HepG2 (cell line): ENCODE measurements around the gene RECQL5. TPM values are rescaled to one million over a fixed set of nuclear protein-coding genes. Genes with fewer than 3 reads are reported as not detected.

Experiments used
- AHR ChIP-seq: IDR thresholded peaks from 2 replicates; pipeline ENCODE4 v1.6.1; 2018; ENCODE audit warnings: missing genetic modification reagents, missing compliant biosample characterization
- CSRNP1 ChIP-seq: sonication (generic); formaldehyde crosslinking; IDR thresholded peaks from 2 replicates; pipeline ENCODE4 v1.8.1; 2023; ENCODE audit warnings: mild to moderate bottlenecking, missing genetic modification reagents
- DMAP1 ChIP-seq: IDR thresholded peaks from 2 replicates; pipeline ENCODE4 v1.6.1; 2016
- EHMT2 ChIP-seq: fragments of 200-600 bp; sonication (generic); IDR thresholded peaks from 2 replicates; pipeline ENCODE4 v1.7.0; 2017; ENCODE audit warnings: antibody characterized with exemption, low read depth, low read length, borderline replicate concordance
- IRF1 ChIP-seq: sonication (generic); formaldehyde crosslinking; IDR thresholded peaks from 2 replicates; pipeline ENCODE4 v1.4.0; 2020; ENCODE audit warnings: low read depth, mild to moderate bottlenecking, missing genetic modification reagents
- KMT2B ChIP-seq: IDR thresholded peaks from 2 replicates; pipeline ENCODE4 v1.6.1; 2016; ENCODE audit warnings: missing genetic modification reagents, missing compliant biosample characterization
- MATR3 ChIP-seq: sonication (generic); formaldehyde crosslinking; IDR thresholded peaks from 2 replicates; pipeline ENCODE4 v1.4.0; 2020; ENCODE audit warnings: missing genetic modification reagents
- NPAS2 ChIP-seq: sonication (generic); formaldehyde crosslinking; IDR thresholded peaks from 2 replicates; pipeline ENCODE4 v1.8.0; 2022; ENCODE audit warnings: mild to moderate bottlenecking, missing genetic modification reagents, borderline replicate concordance
- NR2C2 ChIP-seq: sonication (generic); formaldehyde crosslinking; IDR thresholded peaks from 2 replicates; pipeline ENCODE4 v1.4.0; 2020; ENCODE audit warnings: missing genetic modification reagents, mild to moderate bottlenecking, moderate library complexity, borderline replicate concordance
- SIX1 ChIP-seq: sonication (generic); formaldehyde crosslinking; IDR thresholded peaks from 2 replicates; pipeline ENCODE4 v1.4.0; 2020; ENCODE audit warnings: missing genetic modification reagents, borderline replicate concordance
- TFAP4 ChIP-seq: sonication (generic); IDR thresholded peaks from 2 replicates; pipeline ENCODE4 v1.6.1; 2016; ENCODE audit warnings: low read depth, borderline replicate concordance
- ZNF646 ChIP-seq: sonication (generic); formaldehyde crosslinking; IDR thresholded peaks from 2 replicates; pipeline ENCODE4 v1.9.0; 2021; ENCODE audit warnings: mild to moderate bottlenecking, missing genetic modification reagents
- polyA plus RNA-seq, 8 experiments: library from polyadenylated mRNA; depleted of rRNA in 3 of 8; stranded (reverse) in 7 of 8; unstranded in 1 of 8; fragments of >200 nt; fragmentation: Illumina TruSeq in 4 of 8; extraction: Trizol in 4 of 8; gene quantifications; 2 replicates each; pipeline versions ENCODE4 v1.2.1 to v1.2.3, GENCODE V29; 2011 to 2016; ENCODE audit warnings: low read depth in 4 of 8, missing spikeins in 1 of 8, mixed read lengths in 1 of 8; ENCODE audit not compliant: insufficient read depth in 1 of 8
- total RNA-seq, 5 experiments: library from RNA; depleted of rRNA; stranded (reverse); fragments of >200 nt; fragmentation: Illumina TruSeq; extraction: Trizol; gene quantifications; 2 replicates each; pipeline ENCODE4 v1.2.3, GENCODE V29; 2016; ENCODE audit warnings: low read depth in 1 of 5
- TF ChIP-seq, protein P1 (sequence below): sonication (generic); formaldehyde crosslinking; IDR thresholded peaks from 2 replicates; pipeline ENCODE4 v1.4.0; 2020; ENCODE audit warnings: missing genetic modification reagents, borderline replicate concordance

RECQL5 gene
- total and polyA plus RNA-seq, 2 of the 13 experiments (the other 11 are each of a cell fraction or from before 2014, with no cell fraction given): 27.7 to 32.0 TPM

DNA sequence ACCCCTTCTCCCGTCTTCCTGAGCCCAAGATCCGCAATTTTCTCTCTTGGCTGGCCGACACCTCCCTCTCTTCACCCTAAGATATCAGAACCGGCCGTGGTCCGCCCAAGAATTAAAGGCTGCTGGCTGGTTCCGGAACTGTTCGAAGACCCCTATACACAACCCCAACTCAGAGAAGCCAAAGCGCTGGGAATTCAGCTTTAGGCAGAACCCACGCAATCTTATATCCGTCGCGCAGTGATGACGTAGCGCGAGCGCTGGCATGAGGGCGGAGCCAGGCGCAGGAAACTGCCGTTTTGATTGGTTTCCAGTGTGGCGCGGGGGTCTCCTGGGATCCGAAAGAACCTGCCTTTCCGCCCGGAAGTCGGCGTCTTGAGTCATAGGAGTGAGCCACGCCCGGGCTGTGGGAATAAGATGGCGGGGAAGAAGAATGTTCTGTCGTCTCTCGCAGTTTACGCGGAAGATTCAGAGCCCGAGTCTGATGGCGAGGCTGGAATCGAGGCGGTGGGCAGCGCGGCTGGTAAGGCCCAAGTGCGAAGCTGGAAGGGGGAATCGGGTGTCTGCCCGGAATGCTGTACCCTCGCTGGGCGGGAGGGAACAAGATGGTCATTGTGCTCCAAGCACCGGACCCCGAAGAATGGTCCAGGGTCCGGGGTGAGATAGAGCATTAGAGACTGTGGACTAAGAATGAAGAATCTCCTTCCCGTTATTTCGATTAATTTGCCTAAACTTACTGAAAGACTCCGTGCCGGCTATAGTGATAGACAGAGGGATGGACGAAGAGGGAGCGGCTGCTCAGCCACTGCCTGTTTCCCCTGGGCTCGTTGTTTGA, at the start of gene RECQL5, which contains the start of gene SAP30BP (continued):
- TF ChIP-seq, protein P1, sequence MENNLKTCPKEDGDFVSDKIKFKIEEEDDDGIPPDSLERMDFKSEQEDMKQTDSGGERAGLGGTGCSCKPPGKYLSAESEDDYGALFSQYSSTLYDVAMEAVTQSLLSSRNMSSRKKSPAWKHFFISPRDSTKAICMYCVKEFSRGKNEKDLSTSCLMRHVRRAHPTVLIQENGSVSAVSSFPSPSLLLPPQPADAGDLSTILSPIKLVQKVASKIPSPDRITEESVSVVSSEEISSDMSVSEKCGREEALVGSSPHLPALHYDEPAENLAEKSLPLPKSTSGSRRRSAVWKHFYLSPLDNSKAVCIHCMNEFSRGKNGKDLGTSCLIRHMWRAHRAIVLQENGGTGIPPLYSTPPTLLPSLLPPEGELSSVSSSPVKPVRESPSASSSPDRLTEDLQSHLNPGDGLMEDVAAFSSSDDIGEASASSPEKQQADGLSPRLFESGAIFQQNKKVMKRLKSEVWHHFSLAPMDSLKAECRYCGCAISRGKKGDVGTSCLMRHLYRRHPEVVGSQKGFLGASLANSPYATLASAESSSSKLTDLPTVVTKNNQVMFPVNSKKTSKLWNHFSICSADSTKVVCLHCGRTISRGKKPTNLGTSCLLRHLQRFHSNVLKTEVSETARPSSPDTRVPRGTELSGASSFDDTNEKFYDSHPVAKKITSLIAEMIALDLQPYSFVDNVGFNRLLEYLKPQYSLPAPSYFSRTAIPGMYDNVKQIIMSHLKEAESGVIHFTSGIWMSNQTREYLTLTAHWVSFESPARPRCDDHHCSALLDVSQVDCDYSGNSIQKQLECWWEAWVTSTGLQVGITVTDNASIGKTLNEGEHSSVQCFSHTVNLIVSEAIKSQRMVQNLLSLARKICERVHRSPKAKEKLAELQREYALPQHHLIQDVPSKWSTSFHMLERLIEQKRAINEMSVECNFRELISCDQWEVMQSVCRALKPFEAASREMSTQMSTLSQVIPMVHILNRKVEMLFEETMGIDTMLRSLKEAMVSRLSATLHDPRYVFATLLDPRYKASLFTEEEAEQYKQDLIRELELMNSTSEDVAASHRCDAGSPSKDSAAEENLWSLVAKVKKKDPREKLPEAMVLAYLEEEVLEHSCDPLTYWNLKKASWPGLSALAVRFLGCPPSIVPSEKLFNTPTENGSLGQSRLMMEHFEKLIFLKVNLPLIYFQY (CRISPR knock-in tag): no peak; the same call in 1 of the 2 replicates
- no peak for TF ChIP-seq AHR (CRISPR knock-in tag)
- TF ChIP-seq KMT2B (CRISPR knock-in tag): peak; percentile 94
- no peak for TF ChIP-seq NPAS2 (CRISPR knock-in tag)
- TF ChIP-seq DMAP1 (CRISPR knock-in tag): peak; percentile 73; the same call in 1 of the 2 replicates
- TF ChIP-seq ZNF646 (CRISPR knock-in tag): no peak
- TF ChIP-seq TFAP4: no peak; the same call in 1 of the 2 replicates
- TF ChIP-seq EHMT2: no peak
- no peak; the same call in 1 of the 2 replicates for TF ChIP-seq SIX1 (CRISPR knock-in tag)
- no peak for TF ChIP-seq MATR3 (CRISPR knock-in tag)
- TF ChIP-seq NR2C2: peak; percentile 92
- no peak for TF ChIP-seq IRF1 (CRISPR knock-in tag)
- TF ChIP-seq CSRNP1 (CRISPR knock-in tag): 0 out of 2 replicates have a peak, but pooled peaks have one; percentile 66
